AG09319 (cell line): ENCODE results near the gene RASSF8.

Source experiments
- DNase-seq: peaks from one replicate; pipeline ENCODE4 v3.0.0-alpha.2; 2010; ENCODE audit warnings: low read depth; ENCODE audit errors: extremely low read depth
- TF ChIP-seq, protein P1 (sequence below): IDR thresholded peaks from 2 replicates; pipeline ENCODE4 v1.5.1; 2011; ENCODE audit warnings: low read depth, mild to moderate bottlenecking, inconsistent platforms, low read length, moderate library complexity

Gene RASSF8

DNA sequence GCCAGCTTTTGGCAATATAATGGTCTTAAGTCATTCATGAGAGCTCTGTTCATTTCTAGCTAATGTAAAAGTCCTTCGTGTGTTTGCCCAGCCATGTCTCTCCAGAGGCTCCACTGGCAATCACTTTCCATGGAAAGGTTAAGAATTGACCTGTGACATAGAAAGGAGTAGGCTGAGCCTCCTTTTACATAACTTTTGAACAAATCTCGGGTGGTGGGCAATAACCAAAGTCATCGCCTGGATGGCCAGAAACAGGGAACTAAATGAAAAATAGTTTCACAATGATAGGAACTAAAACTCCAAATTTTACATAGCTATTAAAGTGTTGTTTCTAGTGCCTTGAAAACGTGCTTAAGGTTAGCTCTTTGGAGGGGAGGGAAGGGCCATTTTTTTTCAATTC is 159.8 kb downstream of the RASSF8 start:
- no peak for DNase-seq
- TF ChIP-seq, protein P1, sequence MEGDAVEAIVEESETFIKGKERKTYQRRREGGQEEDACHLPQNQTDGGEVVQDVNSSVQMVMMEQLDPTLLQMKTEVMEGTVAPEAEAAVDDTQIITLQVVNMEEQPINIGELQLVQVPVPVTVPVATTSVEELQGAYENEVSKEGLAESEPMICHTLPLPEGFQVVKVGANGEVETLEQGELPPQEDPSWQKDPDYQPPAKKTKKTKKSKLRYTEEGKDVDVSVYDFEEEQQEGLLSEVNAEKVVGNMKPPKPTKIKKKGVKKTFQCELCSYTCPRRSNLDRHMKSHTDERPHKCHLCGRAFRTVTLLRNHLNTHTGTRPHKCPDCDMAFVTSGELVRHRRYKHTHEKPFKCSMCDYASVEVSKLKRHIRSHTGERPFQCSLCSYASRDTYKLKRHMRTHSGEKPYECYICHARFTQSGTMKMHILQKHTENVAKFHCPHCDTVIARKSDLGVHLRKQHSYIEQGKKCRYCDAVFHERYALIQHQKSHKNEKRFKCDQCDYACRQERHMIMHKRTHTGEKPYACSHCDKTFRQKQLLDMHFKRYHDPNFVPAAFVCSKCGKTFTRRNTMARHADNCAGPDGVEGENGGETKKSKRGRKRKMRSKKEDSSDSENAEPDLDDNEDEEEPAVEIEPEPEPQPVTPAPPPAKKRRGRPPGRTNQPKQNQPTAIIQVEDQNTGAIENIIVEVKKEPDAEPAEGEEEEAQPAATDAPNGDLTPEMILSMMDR = no peak

DNA sequence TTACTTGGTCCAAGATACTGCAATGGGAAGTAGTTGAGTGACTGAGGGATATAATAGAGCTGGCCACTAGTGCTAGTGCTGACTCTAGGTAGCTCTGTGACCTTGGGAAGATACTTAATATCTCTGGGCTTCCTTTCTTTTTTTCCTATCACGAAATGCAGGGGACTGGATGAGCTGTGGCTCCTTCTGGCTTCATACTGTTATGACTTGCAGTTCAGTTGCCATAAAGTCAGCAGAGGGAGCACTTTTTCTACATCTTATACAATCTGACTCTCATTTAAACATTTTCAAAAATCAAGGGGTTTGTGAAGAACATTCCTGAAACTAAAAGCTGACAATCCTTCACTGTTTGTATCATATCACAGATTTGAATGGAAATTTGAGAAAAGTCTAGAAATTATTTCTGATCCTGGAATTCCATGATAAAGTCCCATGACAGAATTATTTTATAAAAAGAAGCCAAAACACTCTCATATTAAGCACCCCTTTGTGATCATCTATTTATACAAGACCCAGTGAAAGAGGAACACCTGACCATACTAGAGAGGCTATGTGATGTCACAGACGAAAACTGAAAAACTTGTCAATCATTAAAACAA is 161.0 kb downstream of the RASSF8 start:
- TF ChIP-seq, protein P1 = peak; percentile 71
- DNase-seq = peak; percentile 43

DNA sequence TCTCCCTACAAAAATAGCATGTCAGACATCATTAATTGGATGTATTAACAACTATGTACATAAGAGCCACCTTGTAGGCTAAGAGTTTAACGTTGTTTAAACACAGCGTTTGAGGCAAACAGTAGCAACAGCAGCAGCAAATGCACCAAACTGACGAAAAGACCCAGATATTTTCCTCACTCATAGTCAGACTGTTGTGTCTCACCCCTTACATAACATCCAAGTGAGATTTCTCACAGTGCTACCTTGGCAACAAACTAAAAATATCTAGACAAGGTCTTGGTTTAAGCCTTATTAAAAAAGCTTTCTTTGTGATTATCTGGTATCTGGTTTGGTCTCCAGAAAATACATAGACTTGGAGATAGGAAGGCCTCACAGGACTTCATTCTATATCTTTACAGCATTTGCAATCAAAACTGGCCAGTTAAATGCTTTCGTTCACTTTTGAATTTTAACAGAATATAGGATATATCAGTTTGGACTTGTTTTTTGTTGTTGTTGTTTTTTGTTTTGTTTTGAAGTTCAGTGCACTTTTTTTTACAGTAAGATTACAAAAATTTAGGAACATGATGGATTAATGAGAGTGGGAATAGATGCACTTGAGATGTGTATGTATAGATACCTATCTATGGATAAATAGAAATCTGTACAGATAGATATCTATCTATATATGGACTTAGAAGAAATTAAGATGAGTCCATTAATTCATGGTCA is 162.2 kb downstream of the RASSF8 start:
- DNase-seq = no peak

DNA sequence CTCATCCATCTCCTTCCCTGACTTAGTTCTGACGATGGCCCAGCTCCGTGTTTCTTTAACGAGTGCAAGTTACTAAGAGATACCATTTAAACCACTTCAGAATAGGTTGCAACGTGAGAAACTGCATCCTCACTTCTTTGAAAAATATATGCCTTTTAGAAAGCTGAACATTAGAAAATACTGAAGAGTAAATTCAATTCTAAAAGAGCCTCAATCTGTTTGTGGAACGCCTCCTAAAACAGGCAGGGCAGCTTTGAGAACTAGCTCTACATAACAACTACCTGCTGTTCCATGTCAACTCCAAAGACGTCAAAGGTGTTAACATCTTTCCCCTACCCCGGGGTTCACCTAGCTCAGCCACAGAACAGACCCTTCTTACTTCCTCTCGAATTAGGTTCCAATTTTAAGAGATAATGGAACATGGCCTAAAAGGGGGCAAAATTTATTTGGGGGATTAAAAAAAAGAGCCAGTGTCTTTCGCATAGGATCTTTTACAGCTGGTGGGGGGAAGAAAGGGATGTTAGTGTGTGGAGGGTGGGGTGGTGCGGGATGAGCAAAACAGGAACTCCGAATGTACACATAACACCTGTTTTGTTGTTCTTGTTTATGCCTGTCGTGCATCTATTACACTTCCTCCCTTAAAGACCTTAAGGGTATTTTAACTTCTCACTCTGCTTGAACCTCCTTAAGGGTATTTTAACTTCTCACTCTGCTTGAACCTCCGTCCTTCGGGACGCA is 163.0 kb downstream of the RASSF8 start:
- DNase-seq = no peak
- TF ChIP-seq, protein P1 = no peak

More for the DNA sequence above, 162.2 kb downstream of the RASSF8 start:
- TF ChIP-seq, protein P1 = no peak

DNA sequence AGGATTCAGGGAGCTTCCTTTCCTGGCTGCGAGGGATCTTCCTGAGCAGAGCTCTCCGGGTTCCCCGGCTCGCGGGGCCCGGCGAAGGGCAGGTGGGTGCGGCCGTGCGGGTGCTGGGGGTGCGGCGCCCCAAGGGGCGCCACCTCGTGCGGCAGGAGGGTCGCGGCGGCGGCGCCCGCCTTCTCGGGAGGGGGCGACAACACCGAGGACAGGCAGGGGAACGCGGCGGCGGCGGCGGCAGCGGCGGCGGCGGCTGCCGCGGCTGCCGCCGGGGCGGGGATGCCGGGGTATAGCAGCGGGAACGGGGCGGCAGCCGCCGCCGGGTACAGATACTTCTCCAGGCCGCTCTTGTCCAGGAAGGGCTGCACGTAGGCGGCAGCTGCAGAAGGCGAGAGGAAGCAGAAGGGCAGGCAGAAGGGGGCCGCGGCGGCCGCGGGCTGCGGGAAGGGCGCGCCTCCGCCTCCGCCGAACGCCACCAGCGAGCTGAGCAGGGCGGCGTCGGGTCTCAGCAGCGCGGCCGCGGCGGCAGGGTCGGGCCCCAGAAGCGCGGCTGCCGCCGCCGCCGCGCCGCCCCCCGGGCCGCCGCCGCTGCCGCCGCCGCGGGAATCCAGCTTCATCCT is 163.7 kb downstream of the RASSF8 start:
- TF ChIP-seq, protein P1 = no peak
- no peak for DNase-seq

DNA sequence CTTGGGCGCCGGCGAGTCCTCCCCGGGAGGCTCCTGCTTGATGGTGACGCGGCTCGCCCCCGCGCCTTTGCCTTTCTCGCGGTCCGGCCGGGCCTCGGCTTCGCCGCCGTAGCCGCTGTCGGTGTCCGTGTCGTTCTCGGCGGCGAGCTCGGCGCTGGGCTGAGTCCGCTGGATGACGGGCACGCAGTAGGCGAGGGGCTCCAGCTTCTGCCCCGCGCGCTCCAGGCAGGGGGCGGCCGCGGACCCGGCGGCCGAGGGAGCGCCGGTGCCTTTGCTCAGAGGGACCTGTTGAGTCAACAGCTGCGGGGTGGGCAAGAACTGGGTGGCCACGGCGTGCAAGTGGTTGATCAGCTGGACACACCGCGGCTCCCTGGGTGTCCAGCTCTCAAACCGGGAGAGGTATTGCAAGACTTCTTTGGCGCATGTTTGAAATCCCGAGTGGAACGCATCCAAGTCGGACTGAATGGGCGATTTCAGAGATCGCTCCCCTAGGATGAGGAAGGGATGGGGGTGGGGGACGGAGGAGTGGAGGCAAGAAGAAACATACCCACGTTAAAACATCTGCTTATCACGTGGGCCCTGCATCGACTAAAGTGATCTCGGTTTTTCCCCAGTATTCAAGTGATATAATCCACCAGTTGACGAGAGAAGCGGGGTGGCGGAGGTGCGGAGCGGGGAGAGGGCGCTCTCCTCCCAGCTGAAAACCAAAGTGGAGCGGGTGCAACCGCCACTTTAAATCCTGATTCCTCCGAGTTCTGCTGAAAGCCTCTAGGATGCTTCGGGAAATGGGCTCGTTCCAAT is 164.4 kb downstream of the RASSF8 start:
- peak; percentile 30 for DNase-seq
- TF ChIP-seq, protein P1 = peak; percentile 52
